HCT116 (cell line): Measurements from ENCODE around the gene POC1A.
A peak's percentile ranks its signal among the peaks of the same experiment; 100 is the strongest.

Source experiments
- CEBPB ChIP-seq: IDR thresholded peaks from 2 replicates; pipeline ENCODE4 v1.6.1; 2012; ENCODE audit warnings: low read depth
- CTCF ChIP-seq, 3 experiments: fragments of 200-600 bp in 1 of 3; sonication (generic) in 1 of 3; IDR thresholded peaks in 2 of 3; conservative IDR thresholded peaks in 1 of 3; 2 replicates each; pipeline ENCODE4 v1.5.1; 2012 to 2017; ENCODE audit warnings: low read depth in 2 of 3, low read length in 2 of 3, antibody characterized with exemption in 1 of 3, borderline replicate concordance in 1 of 3, control low read depth in 1 of 3, mild to moderate bottlenecking in 1 of 3, mixed read lengths in 1 of 3, mixed run types in 1 of 3, moderate library complexity in 1 of 3; ENCODE audit not compliant: insufficient read depth in 1 of 3
- EGR1 ChIP-seq: IDR thresholded peaks from 2 replicates; pipeline ENCODE4 v1.6.1; 2012; ENCODE audit warnings: low read depth
- EZH2phosphoT487 ChIP-seq: fragments of 200-600 bp; IDR thresholded peaks from 2 replicates; pipeline ENCODE4 v1.6.1; 2018; ENCODE audit warnings: antibody characterized with exemption, borderline replicate concordance
- MAX ChIP-seq: IDR thresholded peaks from 2 replicates; pipeline ENCODE4 v1.6.1; 2012
- POLR2A ChIP-seq: IDR thresholded peaks from 2 replicates; pipeline ENCODE4 v1.7.0; 2011; ENCODE audit warnings: borderline replicate concordance; ENCODE audit not compliant: insufficient read depth, insufficient read length; ENCODE audit errors: extremely low read depth
- POLR2AphosphoS5 ChIP-seq: IDR thresholded peaks from 2 replicates; pipeline ENCODE4 v1.6.1; 2011; ENCODE audit warnings: mild to moderate bottlenecking, low read depth, low read length, moderate library complexity
- RAD21 ChIP-seq: IDR thresholded peaks from 2 replicates; pipeline ENCODE4 v1.6.1; 2012; ENCODE audit warnings: low read depth, mild to moderate bottlenecking
- REST ChIP-seq: IDR thresholded peaks from 2 replicates; pipeline ENCODE4 v1.6.1; 2012; ENCODE audit warnings: low read depth
- YY1 ChIP-seq: IDR thresholded peaks from 2 replicates; pipeline ENCODE4 v1.6.1; 2011; ENCODE audit warnings: low read length, low read depth, moderate library complexity, mild to moderate bottlenecking; ENCODE audit not compliant: insufficient replicate concordance; ENCODE audit errors: extremely low read depth
- ZBTB33 ChIP-seq: IDR thresholded peaks from 2 replicates; pipeline ENCODE4 v1.6.1; 2011; ENCODE audit warnings: mild to moderate bottlenecking, low read length, moderate library complexity; ENCODE audit not compliant: insufficient replicate concordance; ENCODE audit errors: extremely low read depth
- ZNF274 ChIP-seq: fragments of 200-500 bp; sonication (Bioruptor generic); IDR thresholded peaks from 2 replicates; pipeline ENCODE4 v1.6.1; 2014; ENCODE audit warnings: mild to moderate bottlenecking, low read depth, low read length, inconsistent platforms

- TF ChIP-seq CTCF (IDR thresholded peaks at IDR 0.05 in 2 of 3, conservative IDR thresholded peaks at IDR 0.05 in 1 of 3; ENCODE audit: borderline replicate concordance in 1 of 3, insufficient read depth in 1 of 3, low read depth in 2 of 3, low read length in 2 of 3), result no peak
- TF ChIP-seq POLR2A, result no peak
- no peak for TF ChIP-seq MAX
- no peak for TF ChIP-seq RAD21
- TF ChIP-seq EGR1, result no peak
- TF ChIP-seq ZBTB33, result no peak
- no peak for TF ChIP-seq REST
- TF ChIP-seq POLR2AphosphoS5, result peak; percentile 23; the same call in 1 of the 2 replicates
- TF ChIP-seq CEBPB, result no peak
- no peak for TF ChIP-seq EZH2phosphoT487
- no peak for TF ChIP-seq YY1
- TF ChIP-seq ZNF274, result no peak
Measured at GRCh38 chr3:52068730-52069129, 85.5 kb downstream of the POC1A start.
